SK-N-SH (cell line): Measurements from ENCODE around the gene CIAO2B. TPM values are rescaled to one million over a fixed set of nuclear protein-coding genes. Genes with fewer than 3 reads are reported as not detected.

ENCODE experiments used
- CTCF ChIA-PET: fragments of 300-600, 350-600 bp; formaldehyde crosslinking; extraction: SDS; loops from one replicate; lab custom pipeline; 2021; lab: Yijun Ruan, JAX
- POLR2A ChIA-PET: fragments of 350-600 bp; sonication (Branson Sonifier 250); formaldehyde crosslinking; extraction: SDS; loops from one replicate; lab custom pipeline; 2020; ENCODE audit warnings: antibody characterized with exemption, inconsistent platforms; lab: Yijun Ruan, JAX
- DNase-seq: peaks from one replicate; pipeline ENCODE4 v3.0.0; 2012
- H2AFZ ChIP-seq: fragments of 200-600 bp; sonication (generic); 2 replicates; pipeline ENCODE4 v1.8.1; 2016; ENCODE audit warnings: antibody characterized with exemption, mild to moderate bottlenecking, low read depth
- H3F3A ChIP-seq: fragments of 200-600 bp; sonication (generic); replicated peaks from 2 replicates; pipeline ENCODE3; 2016; ENCODE audit warnings: antibody characterized with exemption, mild to moderate bottlenecking; ENCODE audit not compliant: insufficient read depth
- H3K27ac ChIP-seq, 2 experiments: fragments of 200-500 bp in 1 of 2; fragments of 200-600 bp in 1 of 2; sonication (Bioruptor generic) in 1 of 2; sonication (generic), shearing (Covaris generic) in 1 of 2; 2 replicates each; pipeline versions ENCODE4 v1.5.1 to v1.6.1; 2014 to 2016; ENCODE audit warnings: low read depth in 2 of 2, inconsistent platforms in 1 of 2, low read length in 1 of 2, mild to moderate bottlenecking in 1 of 2, mixed read lengths in 1 of 2
- H3K27me3 ChIP-seq: fragments of 200-600 bp; sonication (generic), shearing (Covaris generic); 2 replicates; pipeline ENCODE4 v1.6.1; 2016; ENCODE audit warnings: mixed run types; ENCODE audit not compliant: insufficient read depth
- H3K36me3 ChIP-seq, 2 experiments: fragments of 200-500 bp in 1 of 2; fragments of 200-600 bp in 1 of 2; sonication (Bioruptor generic) in 1 of 2; sonication (generic) in 1 of 2; replicated peaks in 1 of 2; 2 replicates each; pipeline versions ENCODE3 to v1.5.1; 2014 to 2016; ENCODE audit warnings: low read length in 1 of 2, mild to moderate bottlenecking in 1 of 2; ENCODE audit not compliant: insufficient read depth in 2 of 2, control insufficient read depth in 1 of 2
- H3K4me1 ChIP-seq, 2 experiments: fragments of 200-500 bp in 1 of 2; fragments of 200-600 bp in 1 of 2; sonication (Bioruptor generic) in 1 of 2; sonication (generic), shearing (Covaris generic) in 1 of 2; 2 replicates each; pipeline versions ENCODE4 v1.5.1 to v1.6.1; 2014 to 2016; ENCODE audit warnings: low read depth in 1 of 2, low read length in 1 of 2, mixed run types in 1 of 2; ENCODE audit not compliant: insufficient read depth in 2 of 2, control insufficient read depth in 1 of 2
- H3K4me2 ChIP-seq: fragments of 200-600 bp; sonication (generic), shearing (Covaris generic); 2 replicates; pipeline ENCODE4 v1.6.1; 2017; ENCODE audit warnings: mixed run types
- H3K4me3 ChIP-seq, 2 experiments: fragments of 200-500 bp in 1 of 2; fragments of 200-600 bp in 1 of 2; sonication (Bioruptor generic) in 1 of 2; sonication (generic), shearing (Covaris generic) in 1 of 2; 2 replicates each; pipeline versions ENCODE4 v1.5.1 to v1.8.1; 2014 to 2016; ENCODE audit warnings: low read depth in 2 of 2, inconsistent platforms in 1 of 2, low read length in 1 of 2, mild to moderate bottlenecking in 1 of 2, mixed read lengths in 1 of 2, moderate library complexity in 1 of 2
- H3K79me2 ChIP-seq: fragments of 200-600 bp; sonication (generic); 2 replicates; pipeline ENCODE4 v1.8.1; 2017; ENCODE audit warnings: mild to moderate bottlenecking; ENCODE audit not compliant: insufficient read depth
- H3K9ac ChIP-seq: fragments of 200-600 bp; sonication (generic); 2 replicates; pipeline ENCODE4 v1.6.1; 2017; ENCODE audit warnings: mixed run types
- H3K9me2 ChIP-seq: fragments of 200-600 bp; sonication (generic); 2 replicates; pipeline ENCODE4 v1.6.1; 2017; ENCODE audit warnings: mixed run types
- H3K9me3 ChIP-seq: fragments of 200-600 bp; sonication (generic); 2 replicates; pipeline ENCODE4 v1.6.1; 2017; ENCODE audit warnings: mixed run types, mild to moderate bottlenecking, moderate library complexity
- H4K20me1 ChIP-seq: fragments of 200-600 bp; sonication (generic); 2 replicates; pipeline ENCODE4 v1.6.1; 2017; ENCODE audit warnings: mild to moderate bottlenecking, mixed run types; ENCODE audit not compliant: insufficient read depth
- EP300 ChIP-seq, 2 experiments: IDR thresholded peaks; 2 replicates each; pipeline versions ENCODE4 v1.4.0 to v1.6.1; 2012; ENCODE audit warnings: borderline replicate concordance in 1 of 2, low read depth in 1 of 2, low read length in 1 of 2
- FOXJ3 ChIP-seq: sonication (generic); formaldehyde crosslinking; IDR thresholded peaks from 2 replicates; pipeline ENCODE4 v1.5.1; 2020; ENCODE audit warnings: mild to moderate bottlenecking, missing genetic modification reagents
- JUND ChIP-seq: IDR thresholded peaks from 2 replicates; pipeline ENCODE4 v1.4.0; 2012
- MXI1 ChIP-seq: IDR thresholded peaks from 2 replicates; pipeline ENCODE4 v1.6.1; 2012; ENCODE audit warnings: mild to moderate bottlenecking, low read depth, low read length, improper control_type of control experiment
- NFIC ChIP-seq: IDR thresholded peaks from 2 replicates; pipeline ENCODE4 v1.4.0; 2012; ENCODE audit warnings: borderline replicate concordance
- NRF1 ChIP-seq: IDR thresholded peaks from 2 replicates; pipeline ENCODE4 v1.6.1; 2012; ENCODE audit warnings: low read depth, mild to moderate bottlenecking, low read length
- POLR2AphosphoS5 ChIP-seq: IDR thresholded peaks from 2 replicates; pipeline ENCODE4 v1.6.1; 2012; ENCODE audit warnings: low read depth, low read length
- RAD21 ChIP-seq: IDR thresholded peaks from 2 replicates; pipeline ENCODE4 v1.6.1; 2012; ENCODE audit warnings: mild to moderate bottlenecking, low read length
- REST ChIP-seq: IDR thresholded peaks from 2 replicates; pipeline ENCODE4 v1.6.1; 2012; ENCODE audit warnings: mild to moderate bottlenecking, low read depth, low read length, moderate library complexity
- RFX5 ChIP-seq: IDR thresholded peaks from 2 replicates; pipeline ENCODE4 v1.6.1; 2012; ENCODE audit warnings: mild to moderate bottlenecking, improper control_type of control experiment, low read length
- RXRA ChIP-seq: IDR thresholded peaks from 2 replicates; pipeline ENCODE4 v1.4.0; 2012; ENCODE audit warnings: low read depth, mild to moderate bottlenecking, borderline replicate concordance
- SIN3A ChIP-seq: IDR thresholded peaks from 2 replicates; pipeline ENCODE4 v1.6.1; 2012; ENCODE audit warnings: low read depth, mild to moderate bottlenecking, low read length, moderate library complexity, borderline replicate concordance
- TAF1 ChIP-seq: IDR thresholded peaks from 2 replicates; pipeline ENCODE4 v1.6.1; 2012; ENCODE audit warnings: low read depth, mild to moderate bottlenecking, low read length, moderate library complexity, borderline replicate concordance
- USF1 ChIP-seq: IDR thresholded peaks from 2 replicates; pipeline ENCODE4 v1.4.0; 2012; ENCODE audit warnings: low read depth, borderline replicate concordance
- YY1 ChIP-seq: IDR thresholded peaks from 2 replicates; pipeline ENCODE4 v1.4.0; 2012; ENCODE audit warnings: low read depth, mild to moderate bottlenecking
- ZBTB33 ChIP-seq: IDR thresholded peaks from 2 replicates; pipeline ENCODE4 v1.4.0; 2012; ENCODE audit warnings: low read depth, borderline replicate concordance
- WGBS: methylation state at CpG from one replicate; pipeline ENCODE4 v1.1.6; 2017; ENCODE audit warnings: low lambda C conversion rate; 5-methylcytosine and 5-hydroxymethylcytosine counted together
- polyA plus RNA-seq, 3 experiments: library from polyadenylated mRNA; depleted of rRNA; stranded (reverse); fragments of >200 nt; gene quantifications; 2 replicates each; pipeline ENCODE4 v1.2.3, GENCODE V29; 2012
- TF ChIP-seq, protein P1 (sequence below): fragments of 150-350 bp; IDR thresholded peaks from 2 replicates; pipeline ENCODE4 v1.6.1; 2017; ENCODE audit warnings: antibody characterized with exemption, low read length, low read depth, borderline replicate concordance
- TF ChIP-seq, protein P2 (sequence below): IDR thresholded peaks from 2 replicates; pipeline ENCODE4; 2012

The CIAO2B gene
- polyA plus RNA-seq, 1 of the 3 experiments (the other 2 are of a cell fraction): 665 TPM

DNA sequence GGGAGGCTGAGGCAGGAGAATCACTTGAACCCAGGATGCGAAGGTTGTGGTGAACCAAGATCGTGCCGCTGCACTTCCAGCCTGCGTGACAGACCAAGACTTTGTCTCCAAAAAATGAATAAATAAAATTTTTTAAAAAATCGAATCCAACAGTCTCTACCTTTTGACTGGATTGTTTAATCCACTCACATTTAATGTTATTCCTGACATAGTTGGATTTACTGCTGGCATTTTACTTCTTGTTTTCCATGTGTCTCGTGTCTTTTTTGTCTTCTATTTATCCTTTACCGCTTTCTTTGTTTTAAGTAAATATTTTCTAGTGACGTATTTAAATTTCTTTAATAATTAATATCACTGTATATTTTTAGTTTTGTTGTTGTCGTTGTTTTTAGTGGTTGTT lies 48.8 kb upstream of the CIAO2B start (continued):
- TF ChIP-seq ZBTB33 (no peak), POLR2AphosphoS5 (no peak), RXRA (no peak), JUND (no peak)

GRCh38 chr16:66979011-66979717 lies 45.0 kb upstream of the CIAO2B start:
- Histone ChIP-seq H3K4me3 (no peak overlapping the region), H3K4me1 (no peaks in the 10 kb centered on the region; a peak in 1 of 4 replicates), H3K9ac (no peak overlapping the region), H3K4me2 (no peak overlapping the region), H3K9me3 (no peaks in the 10 kb centered on the region), H3F3A (no peaks in the 10 kb centered on the region), H4K20me1 (no peaks in the 10 kb centered on the region), H3K9me2 (no peaks in the 10 kb centered on the region), H3K27ac (no peak overlapping the region), H3K79me2 (no peaks in the 10 kb centered on the region), H3K36me3 (no peaks in the 10 kb centered on the region), H2AFZ (no peak overlapping the region), H3K27me3 (no peaks in the 10 kb centered on the region)
- DNase-seq: no peak
- 62% methylated on average over 11 of the region's 16 CpGs for WGBS
- no peak for TF ChIP-seq NFIC
- TF ChIP-seq JUND: no peak
- TF ChIP-seq NRF1: no peak
- no peak for TF ChIP-seq RFX5
- no peak for TF ChIP-seq REST
- TF ChIP-seq, protein P1, sequence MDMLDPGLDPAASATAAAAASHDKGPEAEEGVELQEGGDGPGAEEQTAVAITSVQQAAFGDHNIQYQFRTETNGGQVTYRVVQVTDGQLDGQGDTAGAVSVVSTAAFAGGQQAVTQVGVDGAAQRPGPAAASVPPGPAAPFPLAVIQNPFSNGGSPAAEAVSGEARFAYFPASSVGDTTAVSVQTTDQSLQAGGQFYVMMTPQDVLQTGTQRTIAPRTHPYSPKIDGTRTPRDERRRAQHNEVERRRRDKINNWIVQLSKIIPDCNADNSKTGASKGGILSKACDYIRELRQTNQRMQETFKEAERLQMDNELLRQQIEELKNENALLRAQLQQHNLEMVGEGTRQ: no peak
- no peak for TF ChIP-seq RAD21
- TF ChIP-seq, protein P2, sequence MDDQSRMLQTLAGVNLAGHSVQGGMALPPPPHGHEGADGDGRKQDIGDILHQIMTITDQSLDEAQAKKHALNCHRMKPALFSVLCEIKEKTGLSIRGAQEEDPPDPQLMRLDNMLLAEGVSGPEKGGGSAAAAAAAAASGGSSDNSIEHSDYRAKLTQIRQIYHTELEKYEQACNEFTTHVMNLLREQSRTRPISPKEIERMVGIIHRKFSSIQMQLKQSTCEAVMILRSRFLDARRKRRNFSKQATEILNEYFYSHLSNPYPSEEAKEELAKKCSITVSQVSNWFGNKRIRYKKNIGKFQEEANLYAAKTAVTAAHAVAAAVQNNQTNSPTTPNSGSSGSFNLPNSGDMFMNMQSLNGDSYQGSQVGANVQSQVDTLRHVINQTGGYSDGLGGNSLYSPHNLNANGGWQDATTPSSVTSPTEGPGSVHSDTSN: no peak
- TF ChIP-seq USF1: no peak
- TF ChIP-seq FOXJ3: no peak
- TF ChIP-seq YY1: no peak
- TF ChIP-seq TAF1: no peak
- no peak for TF ChIP-seq POLR2AphosphoS5
- no peak for TF ChIP-seq MXI1
- TF ChIP-seq EP300 (IDR thresholded peaks at IDR 0.05; ENCODE audit: borderline replicate concordance in 1 of 2, low read depth in 1 of 2, low read length in 1 of 2): no peak
- TF ChIP-seq SIN3A: no peak
- TF ChIP-seq RXRA: no peak
- CTCF ChIA-PET: interaction anchor here (0.8 to 6.9 kb wide), 17 partner anchors 10 to 206 kb away, joined by 3 to 103 read pairs (median 5); partner anchors contain the start of genes B3GNT9, CES3, CES4A and PHAF1
- POLR2A ChIA-PET: no interaction called here
